HG03066 (cell line): ENCODE measurements around the gene CPPED1.

Experiments
- ATAC-seq: cut with Tn5 transposase; IDR thresholded peaks from one replicate; pipeline ENCODE4 v1.9.1; 2021; ENCODE audit warnings: low read depth; ENCODE audit not compliant: unreplicated experiment

The CPPED1 gene

DNA sequence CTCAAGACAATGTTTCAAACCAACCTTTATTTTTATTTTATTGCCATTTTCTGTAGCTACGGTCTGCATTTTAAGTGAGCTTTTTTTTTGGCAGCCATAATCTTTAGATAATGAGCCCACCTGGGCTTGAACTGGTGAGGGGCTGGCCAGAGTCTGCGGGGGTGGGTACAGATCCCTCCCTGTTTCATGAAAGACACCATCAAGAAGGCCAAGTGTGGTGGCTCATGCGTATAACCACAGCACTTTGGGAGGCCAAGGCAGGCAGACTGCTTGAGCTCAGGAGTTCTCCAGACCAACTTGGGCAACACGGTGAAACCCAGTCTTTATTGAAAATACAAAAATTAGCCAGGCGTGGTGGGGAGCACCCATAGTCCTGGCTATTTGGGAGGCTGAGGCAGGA lies 113.7 kb downstream of the CPPED1 start:
- no peak for ATAC-seq

DNA sequence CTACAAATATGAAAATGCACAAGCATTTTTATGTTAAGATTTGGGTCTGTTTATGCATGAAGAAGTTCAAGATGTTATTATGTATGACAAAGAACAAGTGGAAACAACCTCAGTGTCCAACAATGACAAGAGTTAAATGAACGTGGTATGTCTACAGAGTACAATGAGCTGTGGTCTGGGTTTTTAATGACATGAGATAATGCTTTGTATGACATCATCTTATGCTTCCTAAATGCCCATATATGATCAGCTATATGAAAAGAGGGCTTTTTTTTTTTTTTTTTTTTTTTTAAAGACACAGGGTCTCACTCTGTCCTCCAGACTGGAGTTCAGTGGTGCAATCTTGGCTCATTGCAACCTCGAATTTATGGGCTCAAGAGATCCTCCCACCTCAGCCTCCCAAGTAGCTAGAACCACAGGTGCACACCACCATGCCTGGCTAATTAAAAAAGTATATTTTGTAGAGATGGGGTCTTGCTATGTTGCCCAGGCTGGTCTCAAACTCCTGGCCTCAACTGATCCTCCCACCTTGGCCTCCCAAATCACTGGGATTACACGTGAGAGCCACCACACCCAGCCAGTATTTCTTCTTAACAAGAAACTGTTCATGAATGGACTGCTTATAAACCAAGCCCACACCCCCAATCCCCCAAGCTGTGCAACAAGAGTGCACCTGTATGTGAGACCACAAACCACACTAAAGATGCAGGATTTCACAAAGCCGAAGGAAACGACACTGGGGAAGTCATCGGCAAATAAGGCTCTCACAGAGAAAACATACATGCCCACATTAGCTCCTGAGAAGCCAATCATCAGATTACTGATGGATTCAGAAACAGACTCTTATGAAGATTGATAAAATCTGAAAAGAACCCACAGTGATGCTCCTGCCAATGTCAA lies 114.5 kb downstream of the CPPED1 start:
- no peak for ATAC-seq

DNA sequence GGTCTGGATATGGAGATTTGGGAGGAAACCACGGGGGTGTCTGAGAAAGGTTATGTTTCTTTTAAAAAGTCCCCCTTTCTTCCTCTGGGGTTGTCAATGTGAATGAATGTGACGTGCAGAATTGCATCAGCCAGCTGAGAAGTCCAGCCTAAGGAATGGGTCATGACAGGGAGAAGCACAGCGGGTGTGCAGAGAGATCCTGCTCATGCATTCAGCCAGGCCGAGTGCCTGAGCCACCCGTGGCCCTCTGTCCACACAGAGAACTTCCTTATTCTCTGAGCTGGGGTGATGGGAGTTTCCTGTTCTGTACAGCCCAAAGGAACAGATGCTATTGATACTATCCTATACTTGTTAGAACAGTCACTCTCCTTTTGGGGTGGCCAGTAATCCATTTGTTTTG lies 117.9 kb downstream of the CPPED1 start:
- ATAC-seq, result no peak

DNA sequence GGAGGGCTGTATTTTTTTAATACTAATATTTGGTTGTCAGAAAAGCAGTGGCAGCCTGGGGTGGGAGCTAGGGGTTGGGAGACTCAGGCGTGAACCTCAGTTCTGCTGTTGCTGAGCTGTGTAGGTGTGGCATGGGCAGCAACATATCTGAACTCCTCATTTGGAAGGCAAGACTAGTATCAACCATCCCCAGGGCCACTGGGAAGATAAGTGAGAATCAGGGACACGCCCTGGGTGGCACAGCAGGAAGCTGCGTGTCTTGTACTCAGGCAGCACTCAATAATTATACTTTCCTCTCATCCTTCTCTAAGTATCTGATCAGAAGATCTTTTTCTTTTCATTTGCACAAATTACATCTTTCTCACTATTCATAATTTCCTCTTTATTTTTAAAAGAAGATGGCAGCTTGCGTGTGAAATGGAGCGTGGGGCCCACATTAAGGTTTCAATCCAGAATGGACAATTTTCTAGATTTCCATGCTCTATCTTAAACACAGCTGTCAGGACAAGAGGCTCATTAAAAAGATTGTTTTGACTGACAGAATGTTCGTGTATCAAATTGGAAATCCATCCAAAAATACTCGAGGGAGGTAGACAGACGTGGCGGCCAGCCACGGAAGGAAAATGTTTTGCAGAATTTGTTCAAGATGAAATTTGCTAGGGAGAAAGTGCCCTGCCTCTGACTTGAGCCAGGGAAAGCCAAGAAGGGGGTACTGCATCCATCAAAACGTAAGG lies 121.1 kb downstream of the CPPED1 start:
- no peak for ATAC-seq

DNA sequence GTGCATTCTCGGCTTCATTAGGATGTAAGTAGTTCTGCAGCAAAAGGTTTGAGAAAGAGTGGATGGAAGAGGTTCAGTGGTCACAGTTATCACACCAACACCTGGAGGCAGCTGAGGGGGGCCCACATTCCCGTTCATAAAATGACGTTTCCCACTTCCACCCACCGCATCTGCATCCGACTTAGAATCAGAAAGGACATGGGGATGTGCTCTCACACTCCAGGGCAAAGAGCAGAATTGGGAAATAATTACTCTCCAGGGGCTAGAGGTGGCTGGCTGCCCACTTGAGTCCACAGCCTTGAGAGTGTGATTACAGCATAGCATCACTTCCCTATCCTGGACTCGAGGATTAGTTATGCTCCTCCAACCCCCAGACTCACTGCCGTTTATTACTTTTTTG lies 122.0 kb downstream of the CPPED1 start:
- ATAC-seq, result no peak

DNA sequence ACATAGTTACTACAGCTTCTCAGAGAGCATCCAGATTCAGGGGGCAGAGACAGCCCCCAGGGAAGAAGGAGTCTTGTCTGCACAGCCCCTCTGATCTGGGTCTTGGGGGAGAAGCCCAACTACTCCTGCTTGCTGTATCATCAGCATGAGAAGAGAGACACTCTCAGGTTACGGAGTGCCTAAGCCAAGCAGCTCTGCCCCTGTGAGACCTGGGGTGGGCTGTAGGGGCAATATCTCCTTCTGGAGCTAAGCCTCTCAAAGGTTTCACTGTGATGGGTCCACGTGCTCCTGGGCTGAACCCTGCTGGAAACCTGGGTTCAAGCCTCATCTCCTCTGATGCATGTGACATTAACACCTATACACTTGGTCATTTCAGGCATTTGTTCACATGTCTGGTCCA lies 123.2 kb downstream of the CPPED1 start:
- no peak for ATAC-seq

DNA sequence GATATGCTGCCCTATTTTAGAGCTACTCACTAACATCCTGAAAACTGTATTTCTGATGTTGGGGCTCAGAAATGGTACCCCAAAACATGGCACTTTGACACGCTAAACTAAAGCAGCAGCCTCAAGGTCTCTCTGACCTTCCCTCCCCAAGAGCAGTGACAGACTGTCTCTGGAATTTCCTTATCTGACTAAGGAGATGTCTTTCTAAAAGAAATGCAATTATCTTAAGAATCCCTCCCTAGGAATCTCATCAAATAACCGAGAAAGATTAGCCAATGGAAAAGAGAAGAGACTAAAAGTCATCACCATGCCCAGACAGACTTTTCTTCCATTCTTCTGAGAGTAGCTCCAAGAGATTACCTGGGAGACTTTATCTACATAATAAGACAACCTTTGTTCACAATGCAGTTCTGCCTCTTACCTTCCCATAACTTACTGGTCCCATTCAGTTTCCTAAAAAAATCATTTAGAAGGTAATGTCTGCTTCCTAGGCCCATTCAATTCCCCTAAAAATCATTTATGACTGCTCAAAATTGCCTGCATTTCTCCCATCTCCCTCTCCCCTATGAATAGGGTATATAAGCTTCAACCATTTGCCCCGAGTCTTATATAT lies 123.9 kb downstream of the CPPED1 start:
- no peak for ATAC-seq

DNA sequence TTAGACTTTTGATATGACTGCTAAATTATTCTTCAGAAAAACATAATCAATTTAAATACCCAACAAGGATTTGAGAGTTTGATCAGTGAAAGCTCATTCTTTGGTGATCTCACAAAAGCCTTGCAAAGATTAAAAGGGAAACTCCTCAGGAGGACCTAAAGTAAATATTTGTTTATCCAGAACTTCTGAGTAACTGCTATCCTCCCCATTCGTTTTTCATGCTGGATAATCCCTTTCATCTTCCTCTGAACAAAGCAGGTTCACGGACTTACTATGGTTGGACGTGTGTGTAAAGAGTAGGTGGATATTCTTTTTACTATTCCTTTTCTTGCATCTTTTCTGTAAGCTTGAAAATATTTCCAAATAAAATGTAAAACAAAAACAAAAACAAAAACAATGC lies 124.7 kb downstream of the CPPED1 start:
- no peak for ATAC-seq

DNA sequence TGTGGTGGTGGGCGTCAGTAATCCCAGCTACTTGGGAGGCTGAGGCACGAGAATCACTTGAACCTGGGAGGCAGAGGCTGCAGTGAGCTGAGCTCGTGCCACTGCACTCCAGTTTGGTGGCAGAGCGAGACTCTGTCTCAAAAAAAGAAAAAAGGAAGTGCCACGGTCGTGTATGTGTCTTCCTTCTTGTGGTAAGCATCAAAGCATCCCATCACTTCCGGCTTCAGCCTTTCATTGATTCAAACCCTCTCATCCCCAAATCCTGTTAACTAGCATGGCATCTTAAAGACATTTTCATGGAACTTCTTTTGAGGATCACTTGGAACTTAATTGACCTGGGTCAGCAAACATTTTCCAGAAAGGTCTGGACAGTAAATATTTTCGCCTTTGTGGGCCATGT lies 126.2 kb downstream of the CPPED1 start:
- ATAC-seq, result no peak

DNA sequence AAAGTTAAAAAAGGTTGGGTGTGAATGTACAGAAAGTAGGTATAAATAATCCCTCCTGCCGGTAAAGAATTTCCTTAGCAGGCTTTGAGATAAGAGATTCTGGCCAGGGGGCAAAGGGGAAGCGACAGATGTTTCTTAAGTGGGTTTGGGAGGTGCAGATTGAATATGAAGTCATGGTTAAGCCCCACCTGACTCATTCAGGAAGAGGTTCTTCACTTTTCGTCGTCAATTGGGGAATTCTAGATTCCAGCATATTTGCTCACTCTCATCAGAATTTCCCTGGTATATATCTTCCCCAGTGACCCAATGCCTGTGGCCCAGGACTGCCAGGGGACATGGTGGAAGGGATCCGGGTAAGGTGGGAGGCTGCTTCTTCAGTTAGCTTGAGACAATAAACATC lies 127.8 kb downstream of the CPPED1 start:
- ATAC-seq, result no peak

DNA sequence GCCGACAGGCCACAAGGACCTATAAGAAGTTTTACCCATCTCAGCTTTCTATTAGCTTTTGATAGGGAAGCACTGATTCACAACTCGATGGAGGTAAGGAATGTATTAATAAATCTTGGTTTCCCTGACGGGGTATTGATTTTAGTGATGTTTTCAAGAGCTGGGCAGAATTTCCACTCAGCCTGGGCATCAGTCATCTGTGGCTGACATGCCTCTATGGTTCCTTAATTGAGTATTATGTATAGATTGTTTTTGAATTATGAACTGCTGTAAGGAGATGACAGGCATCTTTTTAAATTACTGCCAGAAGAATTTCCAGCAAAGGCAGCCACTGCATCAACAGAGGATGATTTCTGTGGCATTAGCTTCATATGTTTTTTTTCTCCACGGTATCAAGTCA lies 128.6 kb downstream of the CPPED1 start:
- ATAC-seq, result no peak

DNA sequence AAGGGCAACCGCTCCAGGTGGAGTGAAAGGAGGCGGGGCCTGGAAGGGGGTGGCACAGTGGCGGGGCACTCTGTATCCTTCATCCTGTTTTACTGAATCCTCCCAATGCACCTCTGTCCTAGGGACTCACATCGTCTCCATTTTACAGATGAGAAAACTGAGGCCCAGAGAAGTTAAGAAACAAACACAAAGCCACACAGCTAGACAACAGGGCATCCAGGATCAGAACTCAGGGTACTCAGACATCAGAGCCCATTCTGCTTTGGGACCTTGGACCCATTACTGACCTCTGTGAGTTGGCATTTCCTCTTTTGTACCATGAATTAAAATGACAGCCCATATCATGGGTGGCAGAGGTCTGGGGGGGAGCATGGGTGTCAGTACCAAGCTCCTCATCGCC lies 129.2 kb downstream of the CPPED1 start:
- ATAC-seq, result no peak

DNA sequence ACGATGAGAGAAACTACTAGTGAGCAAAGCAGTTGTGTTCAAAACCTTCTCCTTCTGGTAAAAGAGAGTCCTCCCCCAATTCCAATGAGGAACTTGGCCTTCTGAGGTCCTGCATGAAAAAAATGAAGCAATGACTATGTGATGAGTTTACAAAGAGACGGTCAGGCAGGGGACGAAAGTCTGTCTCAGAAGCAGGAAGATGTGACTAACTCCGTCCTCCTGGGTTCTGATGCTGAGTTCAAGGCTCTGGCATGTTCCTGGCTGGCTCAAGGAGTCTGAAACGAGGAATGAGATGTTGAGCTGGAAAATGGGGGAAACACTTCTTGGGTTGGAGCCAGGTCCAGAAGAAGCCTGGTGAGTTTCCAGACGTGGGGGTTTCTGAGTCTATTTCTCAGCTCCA lies 129.6 kb downstream of the CPPED1 start:
- no peak for ATAC-seq

DNA sequence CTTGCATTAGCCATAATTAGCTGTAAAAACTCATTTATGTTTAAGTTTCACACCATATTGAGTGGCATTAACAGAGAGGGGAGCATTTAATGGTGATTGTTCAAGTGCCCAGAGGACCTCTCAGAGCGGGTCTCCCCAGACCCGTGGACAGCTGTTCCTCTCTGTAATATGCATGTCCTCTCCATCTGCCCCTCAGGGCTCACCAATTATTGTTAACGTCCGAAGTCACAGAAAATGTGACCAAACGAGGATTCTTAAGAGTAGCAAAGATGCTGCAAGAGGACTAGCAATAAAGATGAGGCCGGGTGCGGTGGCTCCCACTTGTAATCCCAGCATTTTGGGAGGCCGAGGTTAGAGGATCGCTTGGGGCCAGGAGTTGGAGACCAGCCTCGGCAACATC lies 130.2 kb downstream of the CPPED1 start:
- no peak for ATAC-seq

DNA sequence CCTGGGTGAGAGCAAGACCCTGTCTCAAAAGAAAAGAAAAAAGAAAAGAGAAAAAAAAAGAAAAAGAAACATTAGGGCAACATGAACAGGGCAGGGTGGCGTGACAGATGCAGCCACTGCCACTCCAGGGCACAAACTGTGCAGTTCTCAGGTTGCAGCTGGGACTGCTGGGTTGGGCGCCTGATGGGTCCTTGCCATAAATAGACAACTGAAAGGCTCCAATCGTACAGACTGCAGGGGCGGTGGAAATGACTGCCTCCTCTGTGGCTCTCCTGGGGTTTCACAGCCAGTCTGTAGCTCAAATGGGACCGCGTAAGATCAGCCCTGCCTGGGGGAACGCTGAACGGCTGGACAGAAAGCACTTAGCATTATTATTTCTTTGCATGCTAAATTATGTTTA lies 130.7 kb downstream of the CPPED1 start:
- ATAC-seq, result no peak

DNA sequence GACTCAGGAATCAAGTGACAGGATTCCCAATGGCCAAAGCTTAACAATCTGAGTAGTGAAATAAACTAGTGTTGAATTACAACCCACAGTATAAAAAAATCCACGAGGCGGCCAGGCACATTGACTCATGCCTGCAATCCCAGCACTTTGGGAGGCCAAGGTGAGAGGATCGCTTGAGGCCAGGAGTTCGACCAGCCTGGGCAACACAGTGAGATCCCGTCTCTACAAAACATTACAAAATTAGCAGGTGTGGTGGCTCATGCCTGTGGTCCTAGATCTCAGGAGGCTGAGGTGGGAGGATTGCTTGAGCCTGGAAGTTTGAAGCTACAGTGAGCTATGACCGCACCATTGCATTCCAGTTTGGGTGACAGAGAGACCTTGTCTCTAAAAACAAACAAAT lies 133.8 kb downstream of the CPPED1 start:
- no peak for ATAC-seq

DNA sequence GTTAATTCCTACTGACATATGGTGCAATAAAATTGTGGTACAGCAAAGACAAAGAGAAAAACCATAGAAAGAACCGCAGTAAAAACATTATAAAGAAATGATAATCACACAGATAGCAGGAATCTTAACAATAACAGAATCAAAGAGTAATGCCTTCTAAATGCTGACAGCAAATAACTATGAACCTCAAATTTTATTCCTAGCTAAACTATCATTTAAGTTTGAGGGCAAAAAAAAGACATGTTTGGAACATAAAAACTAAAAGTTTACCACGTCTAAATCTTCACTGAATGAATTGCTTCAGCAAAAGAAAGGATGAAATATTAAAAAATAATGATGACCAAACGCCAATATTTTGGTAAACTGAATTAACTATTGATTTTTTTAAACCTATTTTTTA lies 135.8 kb downstream of the CPPED1 start:
- ATAC-seq, result no peak

DNA sequence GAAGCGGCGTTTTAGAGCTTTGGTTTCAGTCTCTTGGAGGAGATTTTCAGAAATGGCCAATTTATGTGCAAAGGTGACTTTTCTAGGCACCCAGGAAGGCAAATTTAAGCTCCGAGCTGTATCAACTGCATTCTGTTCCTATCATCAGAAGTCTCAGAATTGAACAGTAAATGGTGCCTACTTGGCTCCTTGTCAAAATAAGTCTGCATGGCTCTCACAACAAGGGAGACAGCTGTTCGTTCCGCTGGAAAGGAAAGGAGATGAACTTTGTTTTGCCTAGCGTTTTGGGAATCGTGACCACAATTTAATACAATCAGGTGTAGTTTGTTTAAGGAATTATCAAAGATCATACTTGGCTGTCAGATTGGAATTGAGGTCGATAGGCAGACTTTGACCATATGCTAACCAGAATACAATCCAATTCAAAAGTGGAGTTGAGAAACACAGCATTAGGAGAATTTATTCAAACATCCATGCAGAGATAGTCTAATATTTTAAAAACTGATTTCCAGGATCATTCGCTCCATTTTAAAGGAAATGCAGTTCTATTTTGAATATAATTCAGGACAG lies 139.4 kb downstream of the CPPED1 start:
- ATAC-seq, result no peak

DNA sequence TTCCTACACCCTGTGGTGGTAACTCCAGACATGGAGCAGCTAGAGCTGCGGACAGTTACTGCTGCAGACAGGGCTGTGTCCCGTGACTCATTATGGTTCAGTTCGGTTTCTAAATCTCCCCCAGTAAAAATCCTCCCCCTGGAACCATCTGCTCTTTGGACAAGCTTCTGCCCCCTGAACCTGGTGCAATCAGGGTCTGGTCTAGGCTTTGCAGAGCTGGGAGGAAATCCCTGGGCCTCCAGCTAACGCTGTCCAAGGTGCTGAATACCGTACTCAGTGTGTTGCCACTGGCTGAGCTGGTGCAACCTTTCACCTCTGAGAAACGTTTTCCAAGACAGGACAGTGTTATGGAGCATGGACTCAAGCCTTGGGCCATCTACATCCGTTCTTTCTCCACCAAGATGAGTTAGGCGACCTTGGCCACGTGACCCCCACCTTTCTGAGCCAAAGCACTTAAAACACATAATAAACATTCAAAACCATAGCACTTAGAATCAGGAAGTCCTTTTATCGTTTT lies 142.0 kb downstream of the CPPED1 start:
- no peak for ATAC-seq

DNA sequence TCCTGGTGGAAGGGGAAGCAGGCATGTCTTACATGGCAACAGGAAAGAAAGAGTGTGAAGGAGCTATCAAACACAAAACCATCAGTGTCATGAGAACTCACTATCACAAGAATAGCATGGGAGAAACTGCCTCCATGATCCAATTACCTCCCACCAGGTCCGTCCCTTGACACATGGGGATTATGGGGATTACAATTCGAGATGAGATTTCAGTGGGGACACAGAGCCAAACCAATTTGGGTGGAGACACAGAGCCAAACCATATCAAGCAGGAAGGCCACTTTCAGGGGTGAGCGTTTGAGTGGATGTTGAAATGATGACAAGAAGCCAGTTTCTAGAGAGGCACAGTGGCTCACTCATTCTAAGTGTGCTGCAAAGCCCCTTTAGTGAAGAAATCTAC lies 143.8 kb downstream of the CPPED1 start:
- ATAC-seq, result no peak

DNA sequence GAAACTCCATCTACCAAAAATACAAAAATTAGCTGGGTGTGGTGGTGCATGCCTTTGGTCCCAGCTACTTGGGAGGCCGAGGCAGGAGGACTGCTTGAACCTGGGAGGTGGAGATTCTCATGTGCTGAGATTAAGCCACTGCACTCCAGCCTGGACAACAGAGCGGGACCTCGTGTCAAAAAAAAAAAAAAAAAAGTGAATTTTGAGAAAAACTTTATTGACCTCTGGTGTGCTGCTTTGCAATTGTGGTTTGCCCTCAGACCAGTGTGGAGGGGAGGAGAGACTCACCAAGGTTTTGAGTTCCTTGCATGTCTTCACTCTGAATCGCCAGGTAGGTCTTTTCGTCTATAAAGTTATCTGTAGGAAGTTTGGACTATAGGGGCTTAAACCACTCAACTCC lies 145.2 kb downstream of the CPPED1 start:
- ATAC-seq, result no peak
